GM18861 (cell line): ENCODE results near the gene CYFIP1.

Source experiments
- ATAC-seq: cut with Tn5 transposase; IDR thresholded peaks from one replicate; pipeline ENCODE4 v1.9.1; 2021; ENCODE audit not compliant: unreplicated experiment

Gene CYFIP1

DNA sequence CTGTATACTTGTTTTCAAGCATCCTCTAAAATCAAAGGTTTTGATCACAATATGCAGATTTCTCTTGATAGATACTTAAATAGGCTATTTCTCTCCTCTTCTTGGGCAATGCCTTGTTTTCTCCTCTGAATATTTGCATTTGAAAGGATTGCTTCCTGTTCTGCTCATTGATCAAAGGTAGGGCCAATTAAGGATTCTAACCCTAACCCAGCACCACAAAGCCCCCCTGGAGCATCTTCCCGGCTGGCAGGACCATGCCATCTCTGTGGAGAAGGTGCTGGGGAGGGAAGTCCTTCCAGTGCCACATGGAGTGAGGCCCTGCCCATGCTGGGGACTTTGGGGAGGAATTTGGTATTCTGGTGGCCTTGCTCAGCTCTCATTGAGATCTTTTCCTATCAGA, 153.0 kb downstream of the CYFIP1 start:
- ATAC-seq, result no peak

DNA sequence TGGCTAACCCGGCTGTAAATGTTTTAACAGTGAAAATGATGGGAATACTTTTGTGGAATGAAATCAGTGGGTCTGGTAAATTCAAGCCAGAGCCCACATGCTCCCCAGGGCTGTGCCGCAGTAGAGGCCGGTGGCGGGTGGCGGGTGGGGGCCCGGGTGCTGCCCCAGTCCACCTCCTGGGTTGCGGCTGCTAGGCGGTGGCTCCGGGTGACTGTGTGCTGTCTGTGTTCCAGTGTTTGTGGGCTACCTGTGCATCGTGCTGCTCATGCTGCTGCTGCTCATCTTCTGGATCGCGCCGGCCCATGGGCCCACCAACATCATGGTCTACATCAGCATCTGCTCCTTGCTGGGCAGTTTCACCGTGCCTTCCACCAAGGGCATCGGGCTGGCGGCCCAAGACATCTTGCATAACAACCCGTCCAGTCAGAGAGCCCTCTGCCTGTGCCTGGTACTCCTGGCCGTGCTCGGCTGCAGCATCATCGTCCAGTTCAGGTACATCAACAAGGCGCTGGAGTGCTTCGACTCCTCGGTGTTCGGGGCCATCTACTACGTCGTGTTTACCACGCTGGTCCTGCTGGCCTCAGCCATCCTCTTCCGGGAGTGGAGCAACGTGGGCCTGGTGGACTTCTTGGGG, 156.6 kb downstream of the CYFIP1 start:
- no peak for ATAC-seq

DNA sequence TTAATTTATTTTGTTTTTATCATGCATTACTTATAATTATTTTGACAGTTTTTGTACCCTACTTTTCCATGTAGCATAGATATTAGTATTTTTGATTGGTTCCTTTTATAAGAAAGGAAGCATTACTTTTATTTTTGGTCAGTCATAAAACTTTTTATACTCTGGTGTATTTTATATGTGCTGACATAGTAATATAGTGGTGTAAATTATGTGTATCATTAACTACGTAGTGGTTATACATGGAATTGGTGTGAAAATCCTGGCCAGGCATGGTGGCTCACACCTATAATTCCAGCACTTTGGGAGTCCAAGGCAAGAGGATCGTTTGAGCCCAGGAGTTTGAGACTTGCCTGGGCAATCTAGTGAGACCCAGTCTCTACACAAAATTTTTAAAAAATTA, 160.5 kb downstream of the CYFIP1 start:
- ATAC-seq, result no peak
